Endothelial cell of umbilical vein (primary cell): ENCODE data around the gene ANO1. TPM values are rescaled to one million over a fixed set of nuclear protein-coding genes. Genes with fewer than 3 reads are reported as not detected.

Experiments used
- BruUV-seq: library from RNA; stranded (reverse); fragments of 400-500 nt; replicated peaks from 2 replicates; lab custom pipeline; 2021; lab: Mats Ljungman, UMichigan
- CTCF ChIA-PET: fragments of 300-600, 350-600 bp; sonication (Branson Sonifier 250); formaldehyde crosslinking; loops from one replicate; lab custom pipeline; 2021; ENCODE audit warnings: antibody characterized with exemption, inconsistent platforms; lab: Charles Lee
- POLR2A ChIA-PET: fragments of 300-600, 350-600 bp; sonication (Branson Sonifier 250); formaldehyde crosslinking; loops from one replicate; lab custom pipeline; 2021; ENCODE audit warnings: antibody characterized with exemption, inconsistent platforms; lab: Charles Lee
- DNase-seq: peaks from one replicate; pipeline ENCODE4 v3.0.0-alpha.2; 2011; ENCODE audit warnings: low read depth, low spot score
- FAIRE-seq: peaks from 2 replicates; lab custom pipeline; 2011; peaks lifted over from hg19 to GRCh38; lab: Jason Lieb, UNC
- H2AFZ ChIP-seq: 2 replicates; pipeline ENCODE4 v1.6.0; 2012; ENCODE audit warnings: low read depth, low read length, control low read depth, inconsistent platforms
- H3K27ac ChIP-seq: 2 replicates; pipeline ENCODE4 v1.5.1; 2011; ENCODE audit warnings: low read depth, mild to moderate bottlenecking, control low read depth, low read length, moderate library complexity; ENCODE audit not compliant: insufficient read depth
- H3K27me3 ChIP-seq, 2 experiments: 2 replicates each; pipeline versions ENCODE4 v1.6.0 to v1.6.1; 2011; ENCODE audit warnings: low read length in 2 of 2, mixed read lengths in 1 of 2; ENCODE audit not compliant: control insufficient read depth in 2 of 2, insufficient read depth in 2 of 2
- H3K36me3 ChIP-seq, 2 experiments: 2 replicates in 1 of 2; 3 replicates in 1 of 2; pipeline ENCODE4 v1.5.1; 2011; ENCODE audit warnings: low read length in 2 of 2, mild to moderate bottlenecking in 1 of 2, moderate library complexity in 1 of 2; ENCODE audit not compliant: control insufficient read depth in 2 of 2, insufficient read depth in 2 of 2; ENCODE audit errors: extremely low read depth in 1 of 2
- H3K4me1 ChIP-seq: 3 replicates; pipeline ENCODE4 v1.5.1; 2011; ENCODE audit warnings: mild to moderate bottlenecking, low read length; ENCODE audit not compliant: control insufficient read depth, insufficient read depth; ENCODE audit errors: extremely low read depth
- H3K4me2 ChIP-seq: 2 replicates; pipeline ENCODE4 v1.6.1; 2011; ENCODE audit warnings: low read length, control low read depth, mixed read lengths; ENCODE audit not compliant: insufficient read depth
- H3K4me3 ChIP-seq, 3 experiments: fragments of 200-600 bp in 1 of 3; sonication (generic), shearing (Covaris generic) in 1 of 3; replicated peaks in 1 of 3; 2 replicates each; pipeline ENCODE4 v1.5.1; 2011 to 2016; ENCODE audit warnings: control low read depth in 3 of 3, low read length in 3 of 3, mild to moderate bottlenecking in 2 of 3, inconsistent platforms in 1 of 3, low read depth in 1 of 3, moderate library complexity in 1 of 3; ENCODE audit not compliant: insufficient read depth in 1 of 3
- H3K79me2 ChIP-seq: 2 replicates; pipeline ENCODE4 v1.6.0; 2012; ENCODE audit warnings: low read length, inconsistent platforms; ENCODE audit not compliant: control insufficient read depth, insufficient read depth
- H3K9ac ChIP-seq: replicated peaks from 2 replicates; pipeline ENCODE3; 2011; ENCODE audit warnings: low read length, control low read depth; ENCODE audit not compliant: insufficient read depth; ENCODE audit errors: extremely low read depth
- H3K9me1 ChIP-seq: replicated peaks from 3 replicates; pipeline ENCODE4 v1.6.0; 2011; ENCODE audit warnings: mild to moderate bottlenecking, low read length; ENCODE audit not compliant: control insufficient read depth, insufficient read depth; ENCODE audit errors: extremely low read depth
- H3K9me3 ChIP-seq: replicated peaks from 2 replicates; pipeline ENCODE4 v1.5.1; 2012; ENCODE audit warnings: low read length, inconsistent platforms; ENCODE audit not compliant: control insufficient read depth, insufficient read depth
- H4K20me1 ChIP-seq: replicated peaks from 2 replicates; pipeline ENCODE3; 2011; ENCODE audit warnings: mild to moderate bottlenecking, low read length; ENCODE audit not compliant: control insufficient read depth, insufficient read depth; ENCODE audit errors: extremely low read depth
- CTCF ChIP-seq, 2 donors: IDR thresholded peaks; 1 replicate in 1 of 2; 2 replicates in 1 of 2; pipeline ENCODE4 v1.5.1; 2011; ENCODE audit warnings: low read length in 2 of 2, mild to moderate bottlenecking in 2 of 2, moderate library complexity in 2 of 2, control low read depth in 1 of 2, inconsistent platforms in 1 of 2, low read depth in 1 of 2; ENCODE audit not compliant: insufficient read depth in 1 of 2; ENCODE audit errors: extremely low read depth in 1 of 2
- EZH2 ChIP-seq: IDR thresholded peaks from 2 replicates; pipeline ENCODE4 v1.6.1; 2012; ENCODE audit warnings: borderline replicate concordance, low read depth, mild to moderate bottlenecking, moderate library complexity, low read length, inconsistent platforms; ENCODE audit not compliant: severe bottlenecking
- FOS ChIP-seq: IDR thresholded peaks from 2 replicates; pipeline ENCODE4 v1.6.1; 2011; ENCODE audit warnings: mild to moderate bottlenecking, low read length, moderate library complexity, borderline replicate concordance; ENCODE audit not compliant: insufficient read depth
- GATA2 ChIP-seq: IDR thresholded peaks from 2 replicates; pipeline ENCODE4 v1.7.0; 2011; ENCODE audit warnings: low read depth, mild to moderate bottlenecking, moderate library complexity, mixed read lengths, low read length; ENCODE audit not compliant: insufficient read length, insufficient read depth
- JUN ChIP-seq: IDR thresholded peaks from 2 replicates; pipeline ENCODE4 v1.6.1; 2011; ENCODE audit warnings: borderline replicate concordance, low read depth; ENCODE audit not compliant: insufficient read length, insufficient read depth
- POLR2A ChIP-seq: IDR thresholded peaks from 2 replicates; pipeline ENCODE4 v1.6.1; 2012; ENCODE audit warnings: low read depth, mild to moderate bottlenecking, control low read depth, low read length
- POLR2AphosphoS5 ChIP-seq: IDR thresholded peaks from 2 replicates; pipeline ENCODE4 v1.6.1; 2012; ENCODE audit warnings: low read depth, mild to moderate bottlenecking, control low read depth, low read length, moderate library complexity; ENCODE audit not compliant: insufficient read depth
- dilution Hi-C: fragments of 300-500 bp; cut with MboI; formaldehyde crosslinking; loops from one replicate; pipeline ENCODE4 v1.15.0; 2019; ENCODE audit warnings: low sequenced_read_pairs; ENCODE audit not compliant: extremely low pct_ligation_motif_present
- intact Hi-C: fragments of 100-400 bp; cut with micrococcal nuclease; formaldehyde crosslinking; loops from one replicate; pipeline ENCODE4 v1.10.0; 2022
- polyA plus RNA-seq, 4 experiments: library from polyadenylated mRNA; depleted of rRNA in 3 of 4; stranded (reverse) in 3 of 4; unstranded in 1 of 4; fragments of >200 nt; gene quantifications; 2 replicates each; pipeline versions ENCODE4 v1.2.1 to v1.2.3, GENCODE V29; 2011 to 2012; ENCODE audit warnings: missing spikeins in 1 of 4
- total RNA-seq: library from RNA; stranded (reverse); gene quantifications from 2 replicates; pipeline ENCODE4 v1.2.3, GENCODE V29; 2021

ANO1 gene
- total and polyA plus RNA-seq, 2 donors (not counting 3 experiments of a cell fraction or from before 2014, with no cell fraction given): 0.03 to 0.40 TPM

DNA sequence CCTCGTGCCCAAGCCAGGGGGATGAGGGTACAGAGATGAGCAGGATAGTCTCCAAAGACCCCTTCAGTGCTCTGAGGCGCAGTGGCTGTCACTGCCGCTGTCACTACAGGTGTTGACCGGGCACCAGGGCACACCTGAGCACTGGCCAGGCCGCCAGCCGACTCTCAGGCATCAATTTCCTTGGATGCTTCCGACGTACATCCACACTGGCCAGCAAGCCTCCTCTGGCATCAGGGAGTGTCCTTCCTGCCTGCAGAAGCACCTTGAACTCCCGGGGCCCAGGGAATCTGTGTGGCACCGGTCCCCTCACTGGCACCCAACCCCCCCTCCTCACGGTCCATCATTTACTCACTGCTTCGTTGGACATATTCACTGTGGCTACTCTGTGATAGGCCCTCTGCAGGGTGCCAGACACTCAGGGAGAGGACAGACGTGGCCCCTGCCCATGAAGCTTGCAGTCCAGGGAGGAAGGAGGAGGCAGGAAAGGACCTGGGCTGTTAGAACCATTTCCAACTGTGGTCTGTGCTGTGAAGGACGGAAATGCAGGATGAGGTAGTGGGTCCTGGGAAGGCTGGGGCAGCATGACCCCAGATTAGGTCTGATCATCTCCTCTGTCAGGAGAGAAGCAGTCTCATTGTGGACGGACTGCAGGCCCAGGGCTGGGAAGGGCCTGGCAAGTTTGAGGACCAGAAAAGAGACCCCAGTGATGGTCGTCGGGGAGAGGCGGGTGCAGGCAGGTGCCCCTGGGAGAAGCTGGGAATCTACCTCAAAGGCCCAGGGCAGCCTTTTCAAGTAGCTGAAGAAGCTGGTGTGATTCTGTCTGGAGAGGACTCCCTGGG is 46.3 kb upstream of the ANO1 start:
- POLR2A ChIA-PET: no interaction called here
- no peak overlapping the region for H3K9ac ChIP-seq
- no peaks in the 10 kb centered on the region for H3K9me1 ChIP-seq
- dilution Hi-C loops (no loop called here), intact Hi-C loops (no loop called here)
- no peaks in the 10 kb centered on the region for H3K36me3 ChIP-seq
- H3K4me2 ChIP-seq: no peak overlapping the region
- H3K4me3 ChIP-seq: no peak overlapping the region
- no peaks in the 10 kb centered on the region for H3K27me3 ChIP-seq
- TF ChIP-seq CTCF (IDR thresholded peaks at IDR 0.05; ENCODE audit: extremely low read depth in 1 of 2, insufficient read depth in 1 of 2, low read depth in 1 of 2, low read length in 2 of 2): no peak
- no peak for TF ChIP-seq EZH2
- TF ChIP-seq JUN: no peak
- TF ChIP-seq POLR2AphosphoS5: no peak
- no peak for TF ChIP-seq GATA2
- TF ChIP-seq POLR2A: no peak
- TF ChIP-seq FOS: no peak
- no peaks in the 10 kb centered on the region for H3K9me3 ChIP-seq
- DNase-seq: no peak
- H2AFZ ChIP-seq: no peak overlapping the region
- CTCF ChIA-PET: no interaction called here
- H3K27ac ChIP-seq: no peak overlapping the region
- no TSS peak for BruUV-seq
- H4K20me1 ChIP-seq: no peaks in the 10 kb centered on the region
- no peaks in the 10 kb centered on the region for H3K79me2 ChIP-seq
- no peak for FAIRE-seq
- H3K4me1 ChIP-seq: no peaks in the 10 kb centered on the region
